COLO829 (cell line): ENCODE measurements around the gene NRIP1.

Experiments
- DNase-seq: peaks from one replicate; pipeline ENCODE4 v3.0.0; 2012; ENCODE audit warnings: low spot score

The NRIP1 gene

GRCh38 chr21:15007716-15008296 is 57.0 kb downstream of the NRIP1 start:
- no peak for DNase-seq

DNA sequence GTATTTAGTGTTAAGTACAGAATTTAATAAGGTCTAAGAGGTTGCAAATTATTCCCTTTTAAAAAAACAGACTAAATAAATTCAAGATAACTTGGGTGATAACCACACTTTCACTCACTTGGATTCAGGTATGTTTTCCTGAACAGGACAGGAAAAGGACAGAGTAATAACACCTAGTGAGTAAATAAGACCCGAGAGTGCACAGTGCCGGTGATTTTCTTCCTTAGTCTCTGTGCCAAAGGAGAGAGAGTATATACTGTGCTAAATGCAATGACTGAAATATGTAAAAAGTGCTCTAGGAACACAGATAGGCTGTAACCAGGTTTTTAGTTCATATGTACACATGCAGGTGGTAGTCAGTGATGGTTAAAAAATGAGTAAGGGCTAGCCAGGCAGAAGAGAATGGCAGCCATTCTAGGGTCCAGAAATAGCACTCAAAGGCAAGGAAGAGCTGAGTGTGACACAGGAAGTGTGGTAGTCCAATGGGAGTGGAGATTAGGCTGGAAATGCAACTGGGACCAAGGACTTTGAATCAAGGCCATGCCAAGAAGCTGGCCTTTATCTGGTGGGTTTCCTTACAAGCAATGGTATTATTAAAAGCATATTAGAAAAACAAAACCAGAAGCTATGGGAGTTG is 58.1 kb downstream of the NRIP1 start:
- DNase-seq = no peak

DNA sequence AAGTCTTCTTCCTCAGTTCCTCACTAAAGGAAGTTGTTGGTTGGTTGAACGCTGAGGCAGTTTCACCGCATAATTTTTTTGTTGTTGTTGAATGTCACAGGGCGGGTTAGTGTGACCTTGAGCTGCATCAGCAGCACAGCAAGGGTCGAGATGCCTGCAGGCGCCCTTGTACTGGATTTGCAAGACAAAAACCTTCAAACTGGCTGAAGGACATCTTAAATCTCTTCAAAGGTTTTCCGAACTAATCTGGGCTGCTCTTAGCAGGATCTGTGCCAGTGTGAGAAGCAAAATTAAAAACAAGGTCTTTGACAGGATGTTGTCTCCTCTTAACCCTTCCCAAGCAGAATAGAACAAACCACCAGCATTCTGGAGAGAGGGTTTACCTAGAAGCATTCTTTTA is 59.4 kb downstream of the NRIP1 start:
- peak; percentile 16 for DNase-seq

- DNase-seq = no peak
Measured at GRCh38 chr21:15004721-15005370, 60.0 kb downstream of the NRIP1 start.

DNA sequence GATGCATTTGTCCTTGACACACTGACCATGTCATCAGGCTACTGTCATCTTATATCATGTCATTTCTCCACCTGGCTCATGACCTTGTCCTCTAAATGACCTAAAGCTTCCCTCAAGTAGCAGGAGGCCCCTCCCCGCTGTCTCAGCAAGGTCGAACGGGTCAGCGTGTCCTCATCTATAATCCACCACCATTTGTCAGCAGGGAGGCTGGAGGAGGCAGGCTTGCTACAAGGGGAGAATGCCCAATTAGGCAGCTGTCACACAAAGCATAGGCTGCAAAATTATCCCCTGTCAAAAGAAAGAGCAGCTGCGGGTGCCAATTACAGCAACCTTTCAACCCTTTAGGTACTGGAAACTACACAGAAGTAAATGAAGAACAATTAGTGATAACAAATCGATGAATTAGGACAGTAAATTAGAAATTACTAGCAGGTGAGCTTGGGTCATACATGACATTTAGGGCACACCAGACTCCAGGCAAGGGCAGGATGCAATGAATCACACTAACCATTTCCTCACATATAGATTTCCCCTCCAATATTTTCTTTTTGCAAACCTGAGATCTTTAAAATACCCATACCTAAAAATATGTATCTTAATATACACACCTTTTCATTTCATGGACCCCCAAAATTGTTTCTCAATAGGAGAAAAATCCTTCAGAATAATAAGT is 61.2 kb downstream of the NRIP1 start:
- DNase-seq = no peak

- no peak for DNase-seq
Measured at GRCh38 chr21:15001857-15002606, 62.8 kb downstream of the NRIP1 start.

DNA sequence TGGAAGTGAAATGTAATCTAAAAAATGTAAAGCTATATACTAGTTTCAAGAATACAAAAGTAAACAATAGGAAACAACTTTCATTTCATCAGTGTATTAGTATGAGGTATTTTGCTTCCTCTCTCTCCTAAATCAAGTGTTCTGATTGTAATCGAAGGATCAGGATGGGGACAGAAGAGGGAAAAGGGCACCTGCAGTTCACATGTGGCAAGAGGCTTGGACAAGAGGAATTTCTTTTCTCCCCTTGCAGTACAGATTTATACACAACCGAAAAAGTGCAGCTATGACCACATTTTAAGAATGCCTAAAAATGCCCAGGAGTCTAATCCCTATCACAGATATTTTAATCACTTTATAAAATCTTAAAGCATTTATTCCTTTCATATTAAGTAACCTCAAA is 63.7 kb downstream of the NRIP1 start:
- no peak for DNase-seq

- DNase-seq = no peak
Measured at GRCh38 chr21:15000081-15000480, 64.7 kb downstream of the NRIP1 start.

DNA sequence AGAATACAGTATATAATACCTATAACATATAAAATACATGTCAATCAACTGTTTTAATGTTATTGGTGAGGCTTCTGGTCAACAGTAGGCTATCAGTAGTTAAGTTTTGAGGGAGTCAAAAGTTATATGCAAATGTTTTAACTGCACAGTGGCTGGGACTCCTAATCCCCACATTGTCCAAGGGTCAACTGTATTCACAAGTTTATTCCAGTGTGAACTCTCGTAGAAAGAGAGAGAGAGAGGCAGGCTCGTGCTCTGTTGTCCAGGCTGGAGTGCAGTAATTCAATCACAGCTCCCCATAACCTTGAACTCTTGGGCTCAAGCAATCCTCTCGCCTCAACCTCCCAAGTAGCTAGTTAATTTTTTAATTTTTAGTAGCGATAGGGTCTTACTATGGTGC is 66.0 kb downstream of the NRIP1 start:
- DNase-seq = no peak

DNA sequence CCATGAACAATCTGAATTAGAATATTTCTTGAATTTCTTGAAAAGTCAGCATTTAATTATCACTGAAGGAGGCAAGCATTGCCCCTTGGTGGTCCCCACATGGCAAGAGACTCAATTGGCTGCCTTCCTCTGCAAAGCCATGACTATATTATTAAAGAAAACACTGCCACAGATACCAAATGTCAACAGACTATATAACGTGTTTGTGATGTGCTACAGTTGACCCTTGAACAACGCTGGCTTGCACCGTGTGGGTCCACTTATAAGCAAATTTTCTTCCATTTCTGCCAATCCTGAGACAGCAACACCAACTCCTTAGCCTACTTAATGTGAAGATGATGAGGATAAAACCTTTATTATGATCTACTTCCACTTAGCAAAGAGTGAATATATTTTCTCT is 66.5 kb downstream of the NRIP1 start:
- DNase-seq = no peak

DNA sequence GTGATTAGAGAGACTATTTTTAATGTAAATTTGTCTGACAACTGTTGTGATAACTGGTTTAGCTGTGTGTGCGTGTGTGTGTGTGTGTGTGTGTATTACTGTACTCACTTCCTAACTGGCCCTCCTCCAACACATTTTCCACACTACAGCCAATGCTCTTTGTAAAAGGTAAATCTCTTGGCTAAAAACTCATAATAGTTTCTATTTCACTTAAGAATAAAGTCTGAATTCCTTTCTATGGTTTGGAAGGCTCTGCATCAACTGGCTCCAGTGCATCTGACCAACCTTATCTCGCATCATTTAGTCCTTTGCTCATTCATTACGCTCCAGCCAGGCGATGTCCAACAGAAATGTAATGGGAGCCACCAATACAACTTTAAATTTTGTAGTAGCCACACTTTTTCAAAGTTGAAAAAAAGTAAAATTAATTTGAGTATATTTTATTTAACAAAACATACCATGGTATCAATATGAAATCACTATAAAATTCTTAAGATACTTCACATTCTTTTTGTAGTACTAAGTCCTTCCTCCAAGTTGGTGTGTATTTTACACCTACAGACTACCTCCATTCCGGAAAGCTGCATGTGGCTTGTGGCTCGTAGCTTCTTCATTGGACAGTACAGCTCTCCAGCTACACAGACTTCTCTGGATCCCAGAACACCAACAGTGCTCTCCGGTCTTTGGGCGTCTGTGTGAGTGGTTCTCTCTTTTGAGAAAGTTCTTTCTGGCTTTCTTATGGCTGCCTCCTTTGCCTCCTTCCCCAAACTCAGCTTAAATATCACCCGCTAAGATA is 68.9 kb downstream of the NRIP1 start:
- DNase-seq = no peak

DNA sequence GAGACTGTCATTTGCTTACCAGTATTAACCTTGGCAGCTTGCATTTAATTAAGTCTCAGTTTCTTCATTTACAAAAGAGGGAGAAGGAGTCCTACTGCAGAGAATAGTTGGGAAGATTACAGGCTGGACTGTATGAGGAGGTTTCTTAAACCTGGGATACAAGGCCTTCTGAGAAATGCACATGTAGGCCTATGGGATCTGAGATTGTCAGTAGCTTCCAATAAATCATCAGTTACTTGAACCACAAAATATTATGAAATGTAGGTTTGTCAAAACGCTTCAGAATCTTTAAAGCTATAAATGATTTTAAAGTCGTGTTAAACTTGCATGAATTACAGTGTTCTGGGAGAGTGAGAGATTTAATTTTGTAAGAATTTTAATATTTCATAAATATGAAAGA is 69.6 kb downstream of the NRIP1 start:
- DNase-seq = no peak

DNA sequence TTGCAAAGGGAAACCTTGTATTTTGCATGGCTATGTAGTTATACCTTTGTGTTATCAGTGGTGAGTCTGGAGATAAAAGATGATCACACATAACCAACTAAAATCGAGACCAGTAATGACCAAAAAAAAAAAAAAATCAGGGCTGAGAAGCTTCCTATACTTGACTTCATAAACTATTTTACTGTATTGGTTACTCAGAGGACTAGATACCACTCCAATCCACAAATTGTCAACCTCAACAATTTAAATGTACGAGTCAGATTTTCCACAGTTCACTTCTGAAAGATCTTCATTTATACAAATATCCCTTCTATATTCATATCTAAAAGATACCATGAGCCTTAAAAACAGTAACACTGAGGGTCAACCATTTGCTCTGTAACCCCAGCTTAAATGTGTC is 71.7 kb downstream of the NRIP1 start:
- no peak for DNase-seq

DNA sequence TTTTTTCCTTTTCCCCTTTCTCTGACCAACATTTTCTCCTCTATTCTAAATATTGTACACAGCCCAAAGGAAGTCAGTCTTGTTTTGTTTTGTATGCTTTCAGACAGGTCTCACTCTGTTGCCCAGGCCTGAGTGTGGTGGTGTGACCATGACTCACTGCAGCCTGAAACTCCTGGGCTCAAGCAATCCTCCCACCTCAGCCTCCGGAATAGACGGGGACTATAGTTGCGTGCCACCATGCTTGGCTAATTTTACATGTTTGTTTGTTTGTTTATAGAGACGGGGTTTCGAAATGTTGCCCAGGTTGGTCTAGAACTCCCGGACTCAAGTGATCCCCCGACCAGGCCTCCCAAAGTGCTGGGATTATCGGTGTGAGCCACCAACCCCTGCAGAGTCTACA is 72.8 kb downstream of the NRIP1 start:
- no peak for DNase-seq

GRCh38 chr21:14989359-14989758 is 75.4 kb downstream of the NRIP1 start:
- no peak for DNase-seq

- DNase-seq = no peak
Measured at GRCh38 chr21:14988760-14989159, 76.0 kb downstream of the NRIP1 start.

- DNase-seq = no peak
Measured at GRCh38 chr21:14987370-14988170, 77.2 kb downstream of the NRIP1 start.

- no peak for DNase-seq
Measured at GRCh38 chr21:14985306-14985705, 79.5 kb downstream of the NRIP1 start.

DNA sequence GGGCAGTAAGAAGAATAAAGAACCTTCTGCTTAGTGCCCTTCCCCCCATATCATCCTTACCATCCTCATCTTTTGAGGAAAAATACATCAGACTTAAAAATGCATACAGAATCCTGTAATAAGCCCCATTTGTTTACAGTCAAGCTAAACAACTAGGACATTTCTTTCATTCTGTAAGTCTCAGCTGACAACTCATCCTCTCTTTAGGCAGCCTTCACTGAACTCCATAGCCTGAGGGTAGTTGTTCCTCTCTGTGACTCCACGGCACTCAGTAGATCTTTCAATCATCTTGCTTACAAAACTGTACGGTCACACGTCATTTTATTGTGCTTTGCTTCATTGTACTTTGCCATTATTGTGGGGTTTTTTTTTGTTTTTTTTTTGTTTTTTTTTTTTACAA is 82.5 kb downstream of the NRIP1 start:
- peak; percentile 35 for DNase-seq

GRCh38 chr21:14981246-14981645 is 83.6 kb downstream of the NRIP1 start:
- DNase-seq = no peak

GRCh38 chr21:14979264-14979663 is 85.5 kb downstream of the NRIP1 start:
- no peak for DNase-seq
